Limb (tissue), 2 donors: ENCODE results near the gene RGS3.

ENCODE experiments used
- DNase-seq, 2 donors: peaks; one replicate each; pipeline ENCODE4 v3.0.0-alpha.2; 2016; ENCODE audit errors: extremely low spot score in 2 of 2

The RGS3 gene

DNA sequence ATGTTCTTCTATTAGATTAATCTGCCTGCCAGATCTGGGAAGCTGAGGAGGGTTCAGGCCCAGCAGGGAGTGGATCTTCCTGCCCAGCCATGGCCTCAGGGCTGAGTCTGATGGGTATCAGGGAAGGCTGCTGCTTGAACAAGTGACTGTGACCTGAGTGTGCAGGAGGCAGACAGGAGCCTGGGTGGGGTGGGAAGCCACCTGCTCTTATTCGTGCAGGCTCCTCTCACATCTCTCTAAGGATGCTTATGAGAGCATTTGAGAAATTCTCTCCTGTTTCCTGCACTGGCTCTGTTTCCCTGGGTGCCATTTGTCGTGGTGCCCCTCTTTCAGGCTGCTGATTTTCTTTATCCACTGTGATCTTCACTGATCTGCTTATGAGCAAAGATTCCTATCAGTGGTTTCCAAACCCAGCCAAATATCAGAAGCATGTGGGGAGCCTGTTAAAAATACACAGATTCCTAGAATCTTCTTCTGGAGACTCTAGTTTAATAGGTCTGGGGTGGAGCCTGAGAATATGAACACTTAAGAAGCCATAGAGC lies 2.1 kb downstream of the RGS3 start:
- no peak for DNase-seq

DNA sequence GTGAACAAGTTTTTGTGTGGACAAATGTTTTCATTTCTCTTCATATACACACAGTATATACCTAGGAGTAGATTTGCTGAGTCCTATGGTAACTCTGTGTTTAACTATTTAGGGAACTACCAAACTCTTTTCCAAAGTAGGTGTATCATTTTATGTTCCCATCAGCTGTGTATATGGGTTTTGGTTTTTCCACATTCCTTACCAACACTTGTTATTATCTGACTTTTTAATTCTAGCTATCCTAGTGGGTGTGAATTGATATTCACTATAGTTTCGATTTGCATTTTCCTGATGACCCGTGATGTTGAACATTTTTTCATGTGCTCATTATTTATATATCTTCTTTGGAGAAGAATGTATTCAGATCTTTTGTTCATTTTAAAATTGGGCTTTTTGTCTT lies 3.7 kb downstream of the RGS3 start:
- no peak for DNase-seq

- DNase-seq: peak in 1 of 2 donors; percentile 69
Measured at GRCh38 chr9:113468716-113469448, 5.4 kb downstream of the RGS3 start.

DNA sequence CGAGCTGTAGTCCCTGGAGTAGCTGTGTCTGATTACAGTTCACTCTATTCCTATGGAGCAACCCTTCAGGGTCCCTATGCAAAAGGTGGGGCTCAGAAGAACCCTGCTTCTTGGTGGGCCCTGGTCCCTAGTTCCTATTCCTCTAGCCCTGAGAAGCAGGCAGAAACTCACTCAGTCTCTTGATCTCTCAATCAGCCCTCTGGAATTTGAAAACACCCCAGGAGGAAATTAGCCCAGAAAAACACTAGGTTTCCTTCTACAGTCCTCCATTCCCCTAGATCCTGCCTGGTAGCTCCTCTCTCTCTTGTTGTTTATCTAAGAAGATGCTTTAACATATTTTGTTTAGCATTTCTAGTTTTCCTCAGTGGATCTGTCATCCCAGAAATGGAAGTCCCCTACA lies 7.6 kb downstream of the RGS3 start:
- DNase-seq: no peak

DNA sequence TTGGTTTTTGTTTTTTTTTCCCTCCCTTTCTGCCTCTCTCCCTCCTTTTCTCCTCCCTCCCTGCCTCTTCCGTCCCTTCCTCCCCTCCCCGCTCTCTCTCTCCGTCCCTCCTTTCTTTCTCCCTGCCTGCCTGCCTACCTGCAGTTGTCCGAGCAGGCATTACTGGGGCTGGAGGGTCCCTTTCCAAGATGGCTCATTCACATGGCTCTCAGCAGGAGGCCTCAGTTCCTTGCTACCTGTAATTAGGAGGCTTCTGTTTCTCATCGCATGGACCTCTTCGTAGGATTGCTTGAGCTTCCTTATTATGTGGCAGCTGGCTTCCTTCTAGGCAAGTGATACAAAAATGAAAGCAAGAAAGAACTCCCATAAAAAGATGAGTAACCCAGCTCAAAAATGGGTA lies 8.0 kb downstream of the RGS3 start:
- no peak for DNase-seq

DNA sequence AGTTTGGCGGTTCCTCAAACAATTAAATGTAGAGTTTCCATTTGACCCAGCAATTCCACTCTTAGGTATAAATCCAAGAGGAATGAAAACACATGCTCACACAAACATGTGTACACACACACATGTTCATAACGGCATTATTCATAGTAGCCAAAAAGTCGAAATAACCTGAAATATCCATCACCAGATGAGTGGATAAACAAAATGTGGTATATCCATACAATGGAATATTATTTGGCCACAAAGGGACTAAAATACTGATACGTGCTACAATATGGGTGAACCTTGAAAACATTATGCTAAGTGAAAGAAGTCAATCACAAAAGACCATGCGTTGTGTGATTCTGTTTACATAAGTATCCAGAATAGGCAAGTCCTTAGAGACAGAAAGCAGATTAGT lies 8.7 kb downstream of the RGS3 start:
- DNase-seq: no peak

- DNase-seq: no peak
Measured at GRCh38 chr9:113474360-113475028, 11.0 kb downstream of the RGS3 start.

DNA sequence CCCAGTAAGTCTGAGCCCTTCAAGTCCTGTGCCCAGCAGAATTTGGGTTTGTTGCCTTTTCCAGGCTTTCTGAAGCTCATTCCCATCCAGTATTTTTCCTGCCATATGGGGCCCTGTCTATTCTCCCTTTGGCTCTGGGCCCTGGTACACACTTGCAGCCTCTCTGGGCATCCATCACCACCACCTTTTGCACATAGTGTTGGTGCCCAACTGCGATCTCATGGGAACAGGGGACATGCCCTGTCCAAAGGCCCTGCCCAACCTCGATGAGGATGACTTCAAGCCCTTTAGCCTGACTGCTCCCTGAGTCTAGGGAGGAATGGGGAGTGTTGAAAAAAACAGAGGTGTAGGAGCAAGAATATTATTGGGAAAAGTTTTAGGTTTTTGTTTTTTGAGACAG lies 11.5 kb downstream of the RGS3 start:
- DNase-seq: no peak

DNA sequence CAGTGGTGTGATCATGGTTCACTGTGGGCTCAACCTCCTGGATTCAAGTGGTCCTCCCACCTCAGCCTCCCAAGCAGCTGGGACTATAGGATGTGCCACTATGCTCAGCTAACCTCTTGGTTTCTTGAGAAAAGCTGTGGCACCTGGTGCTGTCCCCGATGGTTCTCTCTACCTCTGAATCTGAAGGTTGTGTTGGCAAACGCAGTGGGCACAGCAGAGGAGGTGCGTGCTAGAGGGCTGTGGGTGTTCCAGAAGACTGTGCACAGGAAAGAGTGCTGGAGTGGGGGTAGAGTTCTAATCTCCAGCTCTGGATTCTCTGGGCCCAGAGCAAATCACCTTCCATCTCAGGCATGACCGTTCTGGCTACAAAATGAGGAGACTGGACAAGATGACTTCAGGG lies 12.5 kb downstream of the RGS3 start:
- DNase-seq: no peak

- DNase-seq: no peak
Measured at GRCh38 chr9:113476511-113476916, 13.0 kb downstream of the RGS3 start.

DNA sequence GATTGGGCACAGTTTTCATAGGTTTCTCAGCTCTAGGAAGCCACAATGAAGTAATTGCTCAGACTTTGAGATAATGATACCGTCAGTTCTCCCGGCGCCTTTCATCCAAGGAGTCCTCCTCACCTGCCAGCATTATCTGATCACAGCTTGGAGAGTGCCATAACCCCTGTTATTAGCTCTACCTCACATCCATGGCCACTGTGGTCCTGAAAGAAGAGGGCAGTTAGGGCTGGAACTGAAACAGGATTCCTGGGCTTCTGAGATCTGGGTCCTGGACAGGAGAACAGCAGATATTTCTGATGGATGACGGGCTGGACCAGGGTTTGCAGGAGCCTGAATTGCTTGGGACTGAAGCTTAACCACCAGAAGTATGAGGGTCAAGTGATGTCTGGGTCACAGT lies 13.5 kb downstream of the RGS3 start:
- no peak for DNase-seq

DNA sequence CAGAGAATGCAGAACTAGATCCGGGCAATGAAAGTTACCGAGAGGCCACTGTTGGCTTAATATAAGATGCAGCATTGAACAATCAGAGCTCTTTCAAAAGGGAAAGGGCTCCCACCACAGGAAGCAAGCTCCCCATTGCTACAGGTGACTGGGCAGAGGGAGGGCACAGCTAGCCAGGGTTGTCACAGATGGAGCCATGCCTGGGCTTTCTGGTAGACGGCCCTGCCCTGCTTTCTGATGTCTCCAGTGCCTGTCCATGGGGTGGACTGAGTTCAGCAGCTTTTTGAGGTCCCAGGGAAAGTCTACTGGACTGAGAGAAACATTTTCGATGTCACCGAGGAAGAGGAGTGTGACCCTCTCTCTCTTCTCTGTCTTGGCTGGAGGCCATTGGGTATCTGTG lies 14.1 kb downstream of the RGS3 start:
- no peak for DNase-seq

DNA sequence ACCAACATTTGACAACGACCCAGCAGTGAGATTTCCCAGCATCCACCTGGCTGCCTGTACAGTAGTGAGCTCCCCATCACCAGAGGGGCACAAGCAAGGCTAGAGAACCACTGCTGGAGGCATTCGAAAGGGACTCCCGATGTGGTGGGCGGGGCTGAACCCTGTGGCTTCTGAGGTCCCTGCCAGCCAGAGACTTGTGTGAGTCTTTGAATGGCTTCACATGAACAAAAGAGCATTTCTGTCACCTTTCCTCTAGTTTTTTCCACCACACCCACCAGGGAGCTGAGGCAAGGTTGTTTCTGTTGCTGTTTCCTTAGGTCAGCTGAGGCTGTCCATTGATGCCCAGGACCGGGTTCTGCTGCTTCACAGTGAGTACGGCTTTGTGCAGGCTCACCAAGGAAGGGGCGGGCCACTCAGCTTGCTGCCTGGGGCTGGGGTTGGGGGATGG lies 15.7 kb downstream of the RGS3 start:
- no peak for DNase-seq

GRCh38 chr9:113480612-113481011 lies 17.1 kb downstream of the RGS3 start:
- peak in 1 of 2 donors; percentile 12 for DNase-seq

DNA sequence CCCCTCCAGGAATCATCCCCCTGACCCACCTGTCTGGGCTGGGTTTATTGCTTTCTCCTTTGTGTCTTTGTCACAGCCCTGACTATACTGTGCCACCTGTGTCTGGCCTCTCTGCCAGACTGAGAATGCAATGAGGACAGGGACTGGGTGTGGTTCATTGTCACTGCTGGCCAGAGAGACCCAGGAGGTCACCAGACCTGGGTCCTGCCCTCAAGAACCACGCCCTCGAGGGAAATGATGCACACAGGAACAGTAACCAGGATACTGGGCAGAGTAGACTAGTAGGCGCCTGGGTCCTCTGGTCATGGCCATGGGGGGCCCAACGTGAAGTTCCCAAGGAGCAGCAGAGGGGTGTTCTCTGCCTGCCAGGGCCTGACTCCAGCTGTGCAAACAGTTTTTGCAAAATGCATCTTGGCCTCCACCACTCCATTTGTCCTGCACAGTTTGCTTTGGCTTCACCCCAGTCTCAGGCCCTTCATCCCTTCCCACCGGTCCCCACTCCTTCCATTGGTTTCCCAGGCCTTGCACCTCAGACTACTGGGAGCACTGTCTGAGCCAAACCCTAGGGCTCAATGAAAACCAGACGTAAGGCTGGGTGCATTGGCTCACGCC lies 17.8 kb downstream of the RGS3 start:
- peak in 1 of 2 donors; percentile 21 for DNase-seq

DNA sequence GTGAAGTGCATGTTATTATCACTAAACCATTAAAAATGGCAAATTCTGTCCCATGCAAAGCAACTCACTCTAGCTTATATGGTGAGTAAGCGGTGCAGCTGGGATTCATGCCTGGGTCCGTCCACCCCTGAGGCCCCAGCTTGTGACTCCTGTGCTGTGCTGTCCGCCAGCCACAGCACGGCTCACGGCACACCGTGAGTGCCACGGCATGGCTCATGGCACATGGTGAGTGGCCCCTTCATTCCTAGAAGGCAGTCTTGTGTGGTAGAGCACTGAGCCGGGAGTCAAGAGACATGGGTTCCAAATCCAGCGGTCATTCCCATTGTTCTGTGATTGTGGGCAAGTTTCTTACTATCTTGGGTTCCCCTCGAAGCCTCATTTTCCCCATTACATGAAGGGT lies 18.8 kb downstream of the RGS3 start:
- peak in 1 of 2 donors; percentile 3 for DNase-seq

DNA sequence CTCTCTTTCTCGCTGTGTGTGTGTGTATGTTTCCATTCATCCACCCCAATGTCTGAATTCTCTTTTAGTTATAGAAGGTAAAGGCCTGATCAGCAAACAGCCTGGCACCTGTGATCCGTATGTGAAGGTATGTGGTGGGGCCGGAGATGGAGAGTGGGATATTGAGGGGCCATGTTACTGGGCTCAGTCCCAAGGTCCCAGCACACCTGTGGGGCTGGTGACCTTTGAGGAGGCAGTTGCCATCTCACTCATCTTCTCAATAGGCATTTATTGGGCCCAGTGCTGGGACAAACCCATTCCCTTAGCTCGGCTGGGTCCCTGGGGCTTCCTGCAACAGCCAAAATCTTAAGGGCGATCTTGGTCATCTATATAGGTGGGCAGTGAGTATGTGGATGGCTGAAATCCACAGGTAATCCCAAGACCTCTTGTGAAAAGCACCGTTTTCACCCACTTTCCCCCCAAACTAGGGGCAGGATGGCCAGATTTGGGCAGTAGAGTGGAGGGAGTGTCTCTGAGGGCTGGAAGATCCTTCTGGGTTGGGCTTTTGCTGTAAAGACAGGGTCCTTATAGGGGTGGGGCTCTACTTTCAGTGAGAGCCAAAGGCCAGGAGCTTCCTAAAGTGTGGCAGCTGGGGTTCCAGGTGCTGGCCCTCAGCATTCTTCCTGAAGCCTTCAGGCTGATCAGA lies 19.6 kb downstream of the RGS3 start:
- peak in 1 of 2 donors; percentile 9 for DNase-seq

GRCh38 chr9:113483676-113484257 lies 20.2 kb downstream of the RGS3 start:
- DNase-seq: peak in 1 of 2 donors; percentile 2

DNA sequence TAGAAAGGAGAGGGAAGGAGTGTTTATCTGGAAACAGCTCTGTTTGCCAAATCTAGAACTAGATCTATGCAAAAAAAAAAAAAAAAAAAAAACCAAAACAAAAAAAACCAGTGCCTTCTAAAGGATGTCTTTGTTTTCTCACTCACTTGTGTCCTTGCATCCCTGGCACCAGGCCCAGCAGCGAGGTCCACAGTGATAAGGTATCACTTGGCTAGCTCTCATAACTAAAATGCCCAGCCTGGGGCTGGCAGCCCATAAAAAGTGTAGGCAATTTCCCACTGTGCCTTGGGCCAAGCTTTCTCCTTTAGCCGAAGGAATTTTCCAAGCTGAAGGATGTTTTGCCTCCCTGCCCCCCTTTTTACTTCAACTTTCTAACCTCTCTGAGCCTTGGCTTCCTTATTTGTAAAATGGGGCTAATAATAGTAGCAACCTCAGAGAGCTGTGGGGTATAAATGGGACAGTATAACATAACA lies 20.8 kb downstream of the RGS3 start:
- peak in 1 of 2 donors; percentile 31 for DNase-seq

- DNase-seq: no peak
Measured at GRCh38 chr9:113485761-113486115, 22.2 kb downstream of the RGS3 start.

GRCh38 chr9:113486327-113486726 lies 22.8 kb downstream of the RGS3 start:
- no peak for DNase-seq
